Lung (tissue), 12 donors: ENCODE data around the gene TBX2. TPM values are rescaled to one million over a fixed set of nuclear protein-coding genes. Genes with fewer than 3 reads are reported as not detected.

ENCODE experiments used
- ATAC-seq: fragments of 200-7000 bp; cut with Tn5 transposase; one replicate; pipeline ENCODE4 v1.9.1; 2020; ENCODE audit warnings: moderate number of reproducible peaks; ENCODE audit not compliant: insufficient read depth, low FRiP score
- DNase-seq, 3 donors: peaks; one replicate each; pipeline ENCODE4 v3.0.0-alpha.2; 2013 to 2017
- H3K27ac ChIP-seq, 2 donors: one replicate each; pipeline ENCODE4 v1.5.1; 2013; ENCODE audit warnings: mild to moderate bottlenecking in 2 of 2, moderate library complexity in 2 of 2, control low read depth in 1 of 2, inconsistent platforms in 1 of 2, low read depth in 1 of 2, low read length in 1 of 2
- H3K27me3 ChIP-seq, 3 donors: one replicate each; pipeline ENCODE4 v1.5.1; 2013; ENCODE audit warnings: low read length in 2 of 3; ENCODE audit not compliant: control insufficient read depth in 3 of 3, insufficient read depth in 3 of 3
- H3K36me3 ChIP-seq, 4 donors: one replicate each; pipeline ENCODE4 v1.5.1; 2013; ENCODE audit warnings: low read length in 4 of 4, mild to moderate bottlenecking in 1 of 4, moderate library complexity in 1 of 4; ENCODE audit not compliant: control insufficient read depth in 4 of 4, insufficient read depth in 4 of 4
- H3K4me1 ChIP-seq, 5 donors: one replicate each; pipeline ENCODE4 v1.5.1; 2013; ENCODE audit warnings: low read length in 5 of 5, mild to moderate bottlenecking in 2 of 5, moderate library complexity in 1 of 5; ENCODE audit not compliant: control insufficient read depth in 5 of 5, insufficient read depth in 5 of 5
- H3K4me3 ChIP-seq: one replicate; pipeline ENCODE4 v1.5.1; 2013; ENCODE audit warnings: mild to moderate bottlenecking, control low read depth, moderate library complexity
- H3K9ac ChIP-seq, 2 donors: one replicate each; pipeline ENCODE4 v1.5.1; 2013; ENCODE audit warnings: low read length in 2 of 2, control low read depth in 1 of 2; ENCODE audit not compliant: insufficient read depth in 1 of 2
- H3K9me3 ChIP-seq, 4 donors: one replicate each; pipeline ENCODE4 v1.5.1; 2013; ENCODE audit warnings: low read length in 3 of 4, mild to moderate bottlenecking in 1 of 4, moderate library complexity in 1 of 4; ENCODE audit not compliant: control insufficient read depth in 4 of 4, insufficient read depth in 3 of 4
- CTCF ChIP-seq: IDR thresholded peaks from 2 replicates; pipeline ENCODE4 v1.5.1; 2012; ENCODE audit warnings: mild to moderate bottlenecking; ENCODE audit errors: control extremely low read depth, extremely low read depth
- WGBS, 2 donors: extraction: QIAGEN DNeasy Blood & Tissue Kit; methylation state at CpG; one replicate each; pipeline ENCODE4 v1.1.7; 2013; 5-methylcytosine and 5-hydroxymethylcytosine counted together
- polyA plus RNA-seq, 2 donors: library from polyadenylated mRNA; stranded (reverse); fragments of 200-250 nt; gene quantifications; one replicate each; pipeline ENCODE4 v1.2.1, GENCODE V29; 2013
- total RNA-seq, 2 donors: library from RNA; depleted of rRNA in 1 of 2; stranded (reverse); fragments of >200 nt in 1 of 2; gene quantifications; one replicate each; pipeline ENCODE4 v1.2.1, GENCODE V29; 2014 to 2021
- donor health status: control.
- donor health status: control.
- donor health status: Bipolar disorder and iron deficiency.
- donor health status: healthy.
- donor health status: DM: yes; HTN: yes; CAD: no.

The TBX2 gene
- total and polyA plus RNA-seq, 4 donors: 44.5 to 155 (median 79.2) TPM

DNA sequence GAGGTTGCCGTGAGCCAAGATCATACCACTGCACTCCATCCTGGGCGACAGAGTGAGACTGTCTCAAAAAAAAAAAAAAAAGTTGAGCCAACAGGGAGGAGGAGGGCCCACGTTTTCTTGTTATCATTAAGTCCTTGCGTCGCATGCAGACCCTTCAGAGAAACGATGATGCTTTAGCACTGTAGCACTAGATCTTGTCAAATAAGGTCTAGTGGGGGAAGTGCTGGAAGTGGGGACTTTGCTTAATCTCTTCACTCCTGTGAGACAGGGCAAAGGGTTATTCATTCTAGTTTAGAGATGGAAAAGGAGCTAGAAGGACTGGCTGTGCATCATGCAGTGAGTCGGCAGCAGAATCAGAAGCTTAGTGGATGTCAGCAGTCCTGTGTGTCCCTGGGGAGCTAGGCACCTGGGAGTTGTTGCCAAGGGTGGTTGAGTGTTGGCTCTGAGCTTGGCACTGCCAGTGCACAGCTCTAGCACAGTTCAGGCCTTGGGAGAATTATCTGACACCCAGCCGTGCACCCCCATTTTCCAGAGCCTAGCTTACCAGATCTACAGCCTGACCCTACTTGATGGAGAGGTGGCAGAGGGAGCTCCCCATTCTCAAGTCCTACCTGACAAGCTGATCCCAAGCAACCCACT, 33.4 kb upstream of the TBX2 start:
- peaks cover 0 to 12% (median 1%) of the 10 kb centered on the region in 5 donors for H3K4me1 ChIP-seq
- no peaks in the 10 kb centered on the region for H3K27me3 ChIP-seq
- no peaks in the 10 kb centered on the region for H3K36me3 ChIP-seq
- WGBS, 2 donors: 93 to 94% methylated on average over 8 of the region's 8 CpGs
- H3K9me3 ChIP-seq: no peaks in the 10 kb centered on the region
- H3K9ac ChIP-seq: no peak overlapping the region
- H3K27ac ChIP-seq: peak overlapping the region in 1 of 2 donors; percentile 15
- no peak for TF ChIP-seq CTCF
- H3K4me3 ChIP-seq: no peak overlapping the region
- ATAC-seq: no peak
- no peak for DNase-seq

DNA sequence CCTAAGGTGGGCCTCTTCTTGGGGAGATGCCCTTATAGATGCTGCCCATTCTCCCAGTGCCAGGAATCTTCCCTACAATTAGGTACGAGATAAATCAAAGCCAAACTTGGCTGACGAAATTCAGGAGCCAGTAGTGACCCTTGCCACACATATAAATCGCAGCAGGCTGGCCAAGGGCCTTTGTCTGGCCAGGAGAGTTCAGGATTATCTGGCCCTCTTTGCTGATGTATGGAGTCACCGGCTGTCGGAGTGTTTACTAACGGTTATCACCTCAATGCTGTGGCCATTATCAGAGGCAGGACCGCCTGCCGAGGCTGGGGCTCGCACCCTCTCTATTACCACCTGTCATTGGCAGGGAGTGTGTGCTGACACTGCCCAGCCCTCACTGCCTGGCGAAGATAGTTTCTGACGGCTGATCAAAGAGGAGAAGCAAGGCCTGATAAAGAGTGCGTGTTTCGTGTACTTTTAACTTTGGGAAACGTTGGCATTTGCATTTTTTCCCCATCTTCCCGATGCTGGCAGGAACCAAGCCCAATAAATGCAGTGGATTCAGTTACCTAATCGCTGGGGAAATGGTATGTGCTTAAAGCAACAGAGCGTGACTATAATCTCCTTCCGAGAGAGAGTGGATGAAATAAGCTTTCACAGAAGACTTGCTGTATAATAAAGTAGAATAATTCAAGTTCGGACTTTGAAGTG, 32.8 kb upstream of the TBX2 start:
- H3K4me1 ChIP-seq: peaks cover 0 to 12% (median 1%) of the 10 kb centered on the region in 5 donors
- no peak overlapping the region for H3K27ac ChIP-seq
- H3K36me3 ChIP-seq: no peaks in the 10 kb centered on the region
- WGBS, 2 donors: 79 to 83% methylated on average over 19 of the region's 19 CpGs
- no peak for ATAC-seq
- TF ChIP-seq CTCF: no peak
- H3K4me3 ChIP-seq: no peak overlapping the region
- H3K9ac ChIP-seq: no peak overlapping the region
- peak; percentile 66 to 75 (median 70) for DNase-seq
- H3K27me3 ChIP-seq: no peaks in the 10 kb centered on the region
- H3K9me3 ChIP-seq: no peaks in the 10 kb centered on the region

DNA sequence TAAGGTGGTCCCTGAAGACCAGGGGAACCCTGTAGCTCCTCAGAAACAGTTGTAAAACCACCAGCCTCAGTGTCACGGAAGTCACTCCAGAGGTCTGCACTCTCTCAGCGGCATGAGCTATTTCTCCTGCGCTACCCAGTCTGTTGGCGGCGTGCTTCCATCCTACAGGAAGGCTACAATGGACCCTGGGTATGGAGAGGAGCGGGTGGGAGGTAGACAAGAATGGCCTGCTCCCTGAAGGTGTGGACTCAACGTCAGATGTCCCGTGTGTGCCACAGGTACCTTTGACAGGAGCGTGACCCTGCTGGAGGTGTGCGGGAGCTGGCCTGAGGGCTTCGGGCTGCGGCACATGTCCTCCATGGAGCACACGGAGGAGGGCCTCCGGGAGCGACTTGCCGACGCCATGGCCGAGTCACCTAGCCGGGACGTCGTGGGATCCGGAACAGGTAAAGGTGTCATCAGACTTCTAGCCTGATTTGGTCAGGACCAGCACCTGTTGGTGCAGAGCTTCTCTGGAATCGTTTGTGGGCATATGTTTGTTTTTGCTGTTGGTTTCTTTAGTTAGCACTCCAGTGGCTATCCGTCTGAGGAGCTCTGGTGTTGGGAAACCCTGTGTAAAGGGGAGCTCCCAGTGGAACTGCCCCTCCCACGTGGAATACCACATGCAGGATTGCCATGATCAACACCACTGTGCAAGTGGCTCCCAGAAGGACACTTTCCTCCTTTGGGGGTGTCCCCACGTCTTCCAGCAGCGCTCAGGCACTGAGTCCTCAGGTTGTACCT, 31.4 kb upstream of the TBX2 start:
- DNase-seq (no peak), ATAC-seq (no peak)
- no peak for TF ChIP-seq CTCF
- H3K9ac ChIP-seq: no peak overlapping the region
- 94 to 96% methylated on average over 27 of the region's 27 CpGs for WGBS, 2 donors
- peaks cover 0 to 15% (median 3%) of the 10 kb centered on the region in 5 donors for H3K4me1 ChIP-seq
- H3K4me3 ChIP-seq: no peak overlapping the region
- H3K27ac ChIP-seq: no peak overlapping the region
- H3K9me3 ChIP-seq: no peaks in the 10 kb centered on the region
- H3K27me3 ChIP-seq: no peaks in the 10 kb centered on the region
- peaks cover 0 to 3% (median 0%) of the 10 kb centered on the region in 4 donors for H3K36me3 ChIP-seq
